ENCODE results near the gene KCTD20.

The KCTD20 gene

DNA sequence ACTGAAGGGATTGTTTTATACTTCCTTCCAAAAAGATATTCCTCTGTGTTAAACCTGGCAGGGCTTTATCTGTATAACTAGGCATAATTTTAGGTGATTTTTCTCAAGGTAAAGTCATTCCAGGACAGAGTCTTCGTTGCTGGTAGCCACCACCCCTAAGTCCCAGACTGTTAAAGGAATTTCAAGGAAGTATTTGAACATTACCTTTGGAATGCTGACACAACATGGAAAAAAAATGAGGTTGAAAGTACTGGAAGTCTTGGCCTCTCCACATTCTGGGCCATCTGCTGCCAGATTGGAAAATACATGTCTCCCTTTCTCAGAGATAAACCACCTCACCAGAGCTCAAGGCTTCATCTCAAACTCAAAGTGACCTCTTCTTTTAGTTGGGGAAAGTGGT is 28.3 kb upstream of the KCTD20 start:
- TF ChIP-seq FOXM1 (IDR thresholded peaks at IDR 0.05; ENCODE audit: borderline replicate concordance, low read depth): no peak
- no peak for TF ChIP-seq TEAD4 (IDR thresholded peaks at IDR 0.05)
- no peak for TF ChIP-seq CEBPB (IDR thresholded peaks at IDR 0.05)
- TF ChIP-seq NFIC (IDR thresholded peaks at IDR 0.05): no peak
- no peak for TF ChIP-seq ZBTB7A (IDR thresholded peaks at IDR 0.05; ENCODE audit: low read depth)
- no peak for TF ChIP-seq EGR1 (IDR thresholded peaks at IDR 0.05)
- TF ChIP-seq CREB1 (IDR thresholded peaks at IDR 0.05; ENCODE audit: low read depth): no peak

DNA sequence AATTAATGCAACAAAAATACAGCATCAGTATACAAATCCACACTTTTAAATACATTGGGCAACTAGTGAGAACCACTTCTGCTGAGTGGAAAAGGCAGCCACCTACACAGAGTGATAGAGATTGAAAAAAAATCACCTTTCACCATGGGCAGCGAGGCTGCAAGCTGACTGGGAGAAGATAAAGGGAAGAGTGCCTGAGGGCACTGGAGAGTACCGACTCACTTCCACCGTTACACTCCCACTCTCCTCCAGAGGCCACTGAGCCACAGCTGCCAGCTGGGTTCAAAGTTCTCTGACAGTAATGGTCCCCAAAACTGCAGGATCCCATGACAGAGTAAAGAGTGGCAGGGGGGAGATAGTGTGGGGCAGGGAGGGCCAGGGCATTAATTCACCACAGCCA is 24.2 kb upstream of the KCTD20 start:
- TF ChIP-seq, protein P1, sequence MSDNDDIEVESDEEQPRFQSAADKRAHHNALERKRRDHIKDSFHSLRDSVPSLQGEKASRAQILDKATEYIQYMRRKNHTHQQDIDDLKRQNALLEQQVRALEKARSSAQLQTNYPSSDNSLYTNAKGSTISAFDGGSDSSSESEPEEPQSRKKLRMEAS (IDR thresholded peaks at IDR 0.05): no peak
- no peak for TF ChIP-seq TCF12 (IDR thresholded peaks at IDR 0.05; ENCODE audit: low read depth)
- TF ChIP-seq FOXM1 (IDR thresholded peaks at IDR 0.05; ENCODE audit: borderline replicate concordance, low read depth): no peak
- no peak for TF ChIP-seq NFIC (IDR thresholded peaks at IDR 0.05)
- TF ChIP-seq TEAD4 (IDR thresholded peaks at IDR 0.05): no peak
- TF ChIP-seq TAF1 (IDR thresholded peaks at IDR 0.05; ENCODE audit: low read depth): no peak
- no peak for TF ChIP-seq YY1 (IDR thresholded peaks at IDR 0.05; ENCODE audit: low read depth)
- TF ChIP-seq CEBPB (IDR thresholded peaks at IDR 0.05): no peak
- TF ChIP-seq, protein P2, sequence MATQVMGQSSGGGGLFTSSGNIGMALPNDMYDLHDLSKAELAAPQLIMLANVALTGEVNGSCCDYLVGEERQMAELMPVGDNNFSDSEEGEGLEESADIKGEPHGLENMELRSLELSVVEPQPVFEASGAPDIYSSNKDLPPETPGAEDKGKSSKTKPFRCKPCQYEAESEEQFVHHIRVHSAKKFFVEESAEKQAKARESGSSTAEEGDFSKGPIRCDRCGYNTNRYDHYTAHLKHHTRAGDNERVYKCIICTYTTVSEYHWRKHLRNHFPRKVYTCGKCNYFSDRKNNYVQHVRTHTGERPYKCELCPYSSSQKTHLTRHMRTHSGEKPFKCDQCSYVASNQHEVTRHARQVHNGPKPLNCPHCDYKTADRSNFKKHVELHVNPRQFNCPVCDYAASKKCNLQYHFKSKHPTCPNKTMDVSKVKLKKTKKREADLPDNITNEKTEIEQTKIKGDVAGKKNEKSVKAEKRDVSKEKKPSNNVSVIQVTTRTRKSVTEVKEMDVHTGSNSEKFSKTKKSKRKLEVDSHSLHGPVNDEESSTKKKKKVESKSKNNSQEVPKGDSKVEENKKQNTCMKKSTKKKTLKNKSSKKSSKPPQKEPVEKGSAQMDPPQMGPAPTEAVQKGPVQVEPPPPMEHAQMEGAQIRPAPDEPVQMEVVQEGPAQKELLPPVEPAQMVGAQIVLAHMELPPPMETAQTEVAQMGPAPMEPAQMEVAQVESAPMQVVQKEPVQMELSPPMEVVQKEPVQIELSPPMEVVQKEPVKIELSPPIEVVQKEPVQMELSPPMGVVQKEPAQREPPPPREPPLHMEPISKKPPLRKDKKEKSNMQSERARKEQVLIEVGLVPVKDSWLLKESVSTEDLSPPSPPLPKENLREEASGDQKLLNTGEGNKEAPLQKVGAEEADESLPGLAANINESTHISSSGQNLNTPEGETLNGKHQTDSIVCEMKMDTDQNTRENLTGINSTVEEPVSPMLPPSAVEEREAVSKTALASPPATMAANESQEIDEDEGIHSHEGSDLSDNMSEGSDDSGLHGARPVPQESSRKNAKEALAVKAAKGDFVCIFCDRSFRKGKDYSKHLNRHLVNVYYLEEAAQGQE (IDR thresholded peaks at IDR 0.05; ENCODE audit: low read depth): no peak

DNA sequence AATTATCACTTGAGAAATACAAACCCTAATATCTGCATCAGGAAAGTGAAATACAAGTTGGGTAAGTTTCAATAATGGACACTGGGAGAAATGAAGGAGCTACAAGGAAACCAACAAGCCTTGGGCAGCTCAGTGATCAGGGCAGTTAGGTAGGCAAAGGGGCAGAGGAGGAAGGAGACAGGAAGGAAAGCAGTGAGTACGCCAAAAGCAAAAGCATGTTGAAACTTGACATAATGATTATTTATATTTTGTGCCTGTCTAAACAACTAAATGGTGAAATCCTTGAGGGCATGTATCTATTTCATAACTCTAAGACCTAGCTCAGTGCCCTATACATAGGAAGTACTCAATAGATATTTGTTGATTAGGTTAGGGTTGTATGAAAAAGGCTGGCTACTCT is 23.5 kb upstream of the KCTD20 start:
- TF ChIP-seq RAD21 (IDR thresholded peaks at IDR 0.05; ENCODE audit: low read depth): no peak
- TF ChIP-seq TCF12 (IDR thresholded peaks at IDR 0.05; ENCODE audit: low read depth): no peak
- TF ChIP-seq FOXM1 (IDR thresholded peaks at IDR 0.05; ENCODE audit: borderline replicate concordance, low read depth): no peak

DNA sequence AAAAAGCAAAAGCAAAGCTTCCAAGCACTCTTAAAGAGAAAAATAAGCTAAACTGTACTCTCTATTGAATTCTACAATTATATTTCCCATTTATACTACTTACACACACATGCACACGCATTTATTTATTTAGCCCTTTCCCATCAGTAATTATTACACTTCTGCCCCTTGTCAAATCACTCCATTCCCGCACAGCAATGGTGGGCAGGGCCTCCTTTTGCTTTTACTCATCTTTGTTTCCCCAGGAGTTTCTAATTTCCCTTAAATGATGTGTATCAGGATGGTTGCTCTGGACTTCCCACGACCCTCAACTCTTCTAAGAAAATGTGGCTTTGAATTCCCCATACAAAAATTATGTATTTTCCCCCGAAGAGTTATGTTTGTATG is 20.1 kb upstream of the KCTD20 start:
- no peak for TF ChIP-seq NFIC (IDR thresholded peaks at IDR 0.05)

DNA sequence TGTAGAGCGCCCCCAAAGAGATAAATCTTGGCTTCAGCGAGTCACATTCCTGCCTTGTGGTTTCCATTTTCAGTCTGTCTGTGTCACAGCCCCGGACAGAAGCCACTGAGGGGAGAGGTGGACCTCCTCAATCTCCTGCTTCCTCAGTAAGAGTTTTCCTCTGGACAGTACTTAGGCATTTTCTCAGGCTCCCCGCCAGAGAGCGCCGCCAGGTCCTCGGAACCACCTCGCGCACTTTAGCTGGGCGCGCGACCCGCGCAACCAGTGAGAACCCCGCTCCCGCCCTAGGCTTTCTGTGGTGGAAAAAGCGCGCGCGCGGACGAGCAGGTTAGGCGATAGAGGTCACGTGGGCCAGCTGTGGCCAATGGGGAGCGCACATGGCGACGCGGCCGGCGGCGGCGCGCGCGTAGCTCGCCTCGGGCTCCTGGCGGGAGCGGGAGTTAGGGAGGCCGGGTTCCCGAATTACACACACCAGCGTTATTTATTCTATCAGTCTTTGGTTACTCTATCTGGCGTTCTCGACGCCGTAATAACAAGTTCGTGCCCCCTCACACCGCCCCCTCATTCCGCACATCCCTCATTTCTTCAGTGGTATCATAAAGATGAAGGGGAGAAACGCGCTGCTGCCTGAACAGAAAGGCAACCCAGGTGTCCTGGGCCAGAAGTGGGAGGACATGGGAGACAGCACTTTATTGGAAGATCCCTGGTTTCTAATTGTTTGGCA is 19.5 kb upstream of the KCTD20 start:
- TF ChIP-seq, protein P1 (IDR thresholded peaks at IDR 0.05): peak; percentile 88
- TF ChIP-seq YY1 (IDR thresholded peaks at IDR 0.05; ENCODE audit: low read depth): no peak; the same call in 1 of the 2 replicates
- TF ChIP-seq TCF12 (IDR thresholded peaks at IDR 0.05; ENCODE audit: low read depth): no peak
- TF ChIP-seq, protein P2 (IDR thresholded peaks at IDR 0.05; ENCODE audit: low read depth): no peak
- TF ChIP-seq TAF1 (IDR thresholded peaks at IDR 0.05; ENCODE audit: low read depth): peak; percentile 79
- peak; percentile 58 for TF ChIP-seq RAD21 (IDR thresholded peaks at IDR 0.05; ENCODE audit: low read depth)
- no peak for TF ChIP-seq FOXM1 (IDR thresholded peaks at IDR 0.05; ENCODE audit: borderline replicate concordance, low read depth)
- no peak for TF ChIP-seq TEAD4 (IDR thresholded peaks at IDR 0.05)
- TF ChIP-seq, protein P3, sequence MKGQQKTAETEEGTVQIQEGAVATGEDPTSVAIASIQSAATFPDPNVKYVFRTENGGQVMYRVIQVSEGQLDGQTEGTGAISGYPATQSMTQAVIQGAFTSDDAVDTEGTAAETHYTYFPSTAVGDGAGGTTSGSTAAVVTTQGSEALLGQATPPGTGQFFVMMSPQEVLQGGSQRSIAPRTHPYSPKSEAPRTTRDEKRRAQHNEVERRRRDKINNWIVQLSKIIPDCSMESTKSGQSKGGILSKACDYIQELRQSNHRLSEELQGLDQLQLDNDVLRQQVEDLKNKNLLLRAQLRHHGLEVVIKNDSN (IDR thresholded peaks at IDR 0.05): peak; percentile 99

DNA sequence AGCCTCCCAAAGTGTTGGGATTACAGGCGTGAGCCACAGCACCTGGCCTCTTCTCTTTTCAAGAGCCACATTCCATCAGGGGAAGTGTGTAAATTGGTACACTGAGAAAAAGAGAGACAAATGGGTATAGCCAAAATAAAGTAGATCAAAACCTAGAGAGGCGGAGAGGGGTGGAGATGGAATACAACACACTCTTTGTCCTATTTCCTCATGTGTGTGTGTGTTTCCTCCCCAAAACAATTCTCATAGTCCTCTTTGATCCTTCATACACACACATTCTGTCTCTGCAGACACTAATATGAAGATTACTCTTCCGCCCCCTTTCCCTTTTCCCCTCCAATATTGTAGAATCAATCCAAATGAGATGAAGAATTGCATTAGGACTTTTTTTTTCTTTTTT is 16.2 kb upstream of the KCTD20 start:
- TF ChIP-seq TAF1 (IDR thresholded peaks at IDR 0.05; ENCODE audit: low read depth) (no peak), EGR1 (IDR thresholded peaks at IDR 0.05) (no peak)

DNA sequence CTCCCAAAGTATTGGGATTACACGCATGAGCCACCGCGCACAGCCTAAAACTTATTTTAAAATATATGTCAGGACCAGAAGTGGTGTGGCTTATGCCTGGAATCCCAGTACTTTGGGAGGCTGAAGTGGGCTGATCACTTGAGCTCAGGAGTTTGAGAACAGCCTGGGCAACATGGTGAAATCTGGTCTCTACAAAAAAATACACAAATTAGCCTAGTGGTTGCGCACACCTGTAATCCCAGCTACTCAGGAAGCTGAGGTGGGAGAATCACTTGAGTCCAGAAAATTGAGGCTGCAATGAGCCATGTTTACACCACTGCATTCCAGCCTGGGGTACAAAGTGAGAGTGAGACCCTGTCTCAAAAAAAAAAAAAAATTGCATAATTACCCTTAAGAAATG is 13.9 kb upstream of the KCTD20 start:
- TF ChIP-seq FOXM1 (IDR thresholded peaks at IDR 0.05; ENCODE audit: borderline replicate concordance, low read depth) (no peak), RAD21 (IDR thresholded peaks at IDR 0.05; ENCODE audit: low read depth) (peak; percentile 37)

DNA sequence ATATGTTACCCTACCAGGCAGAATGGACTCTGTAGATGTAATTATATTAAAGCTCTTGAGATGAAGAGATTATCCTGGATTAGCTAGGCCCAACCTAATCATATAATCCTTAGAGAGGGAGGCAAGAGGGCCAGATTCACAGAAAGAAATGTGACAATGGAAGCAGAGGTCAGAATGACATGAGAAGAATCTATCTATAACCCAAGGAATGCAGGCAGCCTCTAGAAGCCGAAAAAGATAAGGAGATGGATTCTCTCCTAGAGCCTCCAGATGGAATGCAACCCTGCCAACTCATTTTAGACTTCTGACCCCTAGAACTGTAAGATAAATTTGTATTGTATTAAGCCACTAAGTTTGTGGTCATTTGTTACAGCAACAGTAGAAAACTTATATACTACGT is 12.4 kb upstream of the KCTD20 start:
- TF ChIP-seq ZBTB7A (IDR thresholded peaks at IDR 0.05; ENCODE audit: low read depth): no peak
- TF ChIP-seq, protein P3 (IDR thresholded peaks at IDR 0.05): no peak
